SK-N-SH (cell line): ENCODE data around the gene FRY.

Experiments used
- RAD21 ChIP-seq: IDR thresholded peaks from 2 replicates; pipeline ENCODE4 v1.6.1; 2012; ENCODE audit warnings: mild to moderate bottlenecking, low read length
- TF ChIP-seq, protein P1 (sequence below): fragments of 200-600 bp; sonication (generic); IDR thresholded peaks from 2 replicates; pipeline ENCODE4 v1.6.1; 2017; ENCODE audit warnings: antibody characterized with exemption, mild to moderate bottlenecking, moderate library complexity

- TF ChIP-seq RAD21 = no peak
- TF ChIP-seq, protein P1, sequence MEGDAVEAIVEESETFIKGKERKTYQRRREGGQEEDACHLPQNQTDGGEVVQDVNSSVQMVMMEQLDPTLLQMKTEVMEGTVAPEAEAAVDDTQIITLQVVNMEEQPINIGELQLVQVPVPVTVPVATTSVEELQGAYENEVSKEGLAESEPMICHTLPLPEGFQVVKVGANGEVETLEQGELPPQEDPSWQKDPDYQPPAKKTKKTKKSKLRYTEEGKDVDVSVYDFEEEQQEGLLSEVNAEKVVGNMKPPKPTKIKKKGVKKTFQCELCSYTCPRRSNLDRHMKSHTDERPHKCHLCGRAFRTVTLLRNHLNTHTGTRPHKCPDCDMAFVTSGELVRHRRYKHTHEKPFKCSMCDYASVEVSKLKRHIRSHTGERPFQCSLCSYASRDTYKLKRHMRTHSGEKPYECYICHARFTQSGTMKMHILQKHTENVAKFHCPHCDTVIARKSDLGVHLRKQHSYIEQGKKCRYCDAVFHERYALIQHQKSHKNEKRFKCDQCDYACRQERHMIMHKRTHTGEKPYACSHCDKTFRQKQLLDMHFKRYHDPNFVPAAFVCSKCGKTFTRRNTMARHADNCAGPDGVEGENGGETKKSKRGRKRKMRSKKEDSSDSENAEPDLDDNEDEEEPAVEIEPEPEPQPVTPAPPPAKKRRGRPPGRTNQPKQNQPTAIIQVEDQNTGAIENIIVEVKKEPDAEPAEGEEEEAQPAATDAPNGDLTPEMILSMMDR = no peak
Observed at GRCh38 chr13:32040689-32041088, 9.1 kb downstream of the FRY start.
